ENCODE measurements around the gene ACSL3. TPM values are rescaled to one million over a fixed set of nuclear protein-coding genes. Genes with fewer than 3 reads are reported as not detected.
"Not testable (repeated sequence)": the region's sequence is repeated elsewhere in the genome, so short reads cannot be mapped to it uniquely, and the experiment has no call there.

Gene ACSL3
- total RNA-seq, 1 donor from 2014 or later, result 50.3 TPM

DNA sequence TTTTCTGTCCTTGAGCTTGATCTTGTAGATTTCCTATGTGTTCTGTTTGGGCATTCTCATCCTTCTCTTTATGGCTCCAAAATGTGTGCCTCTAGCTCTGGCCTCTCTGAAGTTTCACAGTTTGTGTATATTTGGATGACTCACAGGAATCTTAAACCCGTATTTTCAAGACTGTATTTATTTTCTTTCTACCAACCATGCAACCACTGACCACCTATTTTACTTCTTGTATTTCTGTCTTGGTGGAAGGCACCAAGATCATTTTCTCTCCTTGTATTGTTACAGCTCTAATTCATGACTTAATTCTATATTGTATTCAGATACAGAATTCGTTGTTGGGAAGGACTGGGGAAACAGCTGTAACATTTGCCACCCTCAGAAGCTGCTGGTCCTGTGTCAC is 39.5 kb downstream of the ACSL3 start:
- intact Hi-C loops (cut with DNase I), result loop anchor here (5.0 kb wide), 2 partner anchors 38 to 103 kb away; partner anchors contain the start of gene ACSL3
- ATAC-seq (no peak), DNase-seq (ENCODE audit: missing footprints) (no peak)

- DNase-seq (ENCODE audit: missing footprints) (no peak), ATAC-seq (no peak)
- intact Hi-C loops (cut with DNase I), result loop anchor here (1.0 to 5.0 kb wide), 3 partner anchors 40 to 194 kb away; partner anchors contain the start of gene ACSL3
Observed at GRCh38 chr2:222902660-222903059, 41.8 kb downstream of the ACSL3 start.

DNA sequence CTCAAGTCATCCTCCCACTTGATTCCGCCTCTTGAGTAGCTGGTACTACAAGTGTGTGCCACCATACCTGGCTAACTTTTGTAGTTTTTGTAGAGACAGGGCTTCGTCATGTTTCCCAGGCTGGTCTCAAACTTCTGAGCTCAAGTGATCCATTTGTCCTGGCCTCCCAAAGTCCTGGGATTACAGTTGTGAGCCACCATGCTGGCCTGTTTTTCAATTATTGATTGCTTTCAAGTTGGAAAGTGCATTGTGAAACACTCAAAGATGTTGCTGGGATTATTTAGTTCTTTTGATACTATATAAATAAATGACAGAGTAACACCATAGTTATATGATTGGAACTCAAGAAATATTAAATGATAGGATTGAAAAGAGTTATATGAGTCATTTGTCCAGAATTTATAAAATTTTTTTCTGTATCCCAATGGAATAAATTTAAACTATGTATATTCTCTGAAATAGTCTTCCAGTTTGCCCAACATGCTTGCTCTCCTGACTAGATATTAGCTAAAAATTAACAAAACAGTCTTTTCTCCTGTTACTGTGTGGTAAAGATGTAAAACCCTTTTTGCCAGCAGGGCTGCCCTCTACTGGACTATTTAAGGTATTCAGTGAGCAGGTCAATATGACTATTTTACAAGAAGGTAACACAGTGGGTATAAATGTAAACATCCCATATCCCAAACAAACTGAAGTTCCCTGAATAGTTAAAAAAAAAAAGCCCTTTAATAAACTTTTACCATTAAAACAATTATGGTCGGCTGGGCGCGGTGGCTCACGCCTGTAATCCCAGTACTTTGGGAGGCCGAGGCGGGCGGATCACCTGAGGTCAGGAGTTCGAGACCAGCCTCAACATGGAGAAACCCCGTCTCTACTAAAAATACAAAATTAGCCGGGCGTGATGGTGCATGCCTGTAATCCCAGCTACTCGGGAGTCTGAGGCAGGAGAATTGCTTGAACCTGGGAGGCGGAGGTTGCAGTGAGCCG is 42.7 kb downstream of the ACSL3 start:
- intact Hi-C loops (cut with DNase I), result loop anchor here (1.0 to 5.0 kb wide), 3 partner anchors 41 to 195 kb away; partner anchors contain the start of gene ACSL3
- ATAC-seq (peak; percentile 69), DNase-seq (ENCODE audit: missing footprints) (peak; percentile 62)

DNA sequence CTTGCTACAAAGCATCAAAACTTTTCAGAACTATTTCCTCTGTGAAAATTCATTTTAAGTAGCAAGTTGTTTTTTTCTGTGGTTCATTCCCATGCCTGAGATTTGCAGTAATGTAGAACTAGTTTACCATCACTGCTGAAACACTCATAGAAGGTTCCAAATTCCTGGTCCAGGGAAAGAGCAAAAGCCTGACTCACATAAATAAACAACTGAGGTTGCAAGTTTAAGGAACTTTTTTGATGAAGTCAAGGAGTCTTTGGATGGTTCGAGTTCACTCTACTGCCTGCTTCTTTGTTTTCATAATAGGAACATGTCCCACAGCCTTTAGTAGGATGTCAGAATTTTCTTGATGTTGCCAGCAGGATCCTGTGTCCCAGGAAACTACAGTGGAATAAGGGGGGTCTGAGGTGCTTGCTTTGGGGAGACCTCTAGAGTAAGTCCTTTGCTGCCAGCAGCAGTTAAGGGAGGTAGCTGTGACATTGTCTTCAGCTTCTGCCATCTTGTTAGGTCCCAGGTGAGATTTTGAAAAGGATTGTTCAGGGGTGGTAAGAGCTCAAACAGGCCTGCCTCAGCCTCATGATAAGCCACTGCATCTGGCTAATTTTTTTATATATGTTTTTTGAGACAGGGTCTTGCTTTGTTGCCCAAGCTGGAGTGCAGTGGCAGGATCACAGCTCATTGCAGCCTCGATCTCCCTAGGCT is 43.9 kb downstream of the ACSL3 start:
- intact Hi-C loops (cut with DNase I), result loop anchor here (5.0 kb wide), 2 partner anchors 42 to 107 kb away; partner anchors contain the start of gene ACSL3
- no peak for DNase-seq (ENCODE audit: missing footprints)
- no peak for ATAC-seq

DNA sequence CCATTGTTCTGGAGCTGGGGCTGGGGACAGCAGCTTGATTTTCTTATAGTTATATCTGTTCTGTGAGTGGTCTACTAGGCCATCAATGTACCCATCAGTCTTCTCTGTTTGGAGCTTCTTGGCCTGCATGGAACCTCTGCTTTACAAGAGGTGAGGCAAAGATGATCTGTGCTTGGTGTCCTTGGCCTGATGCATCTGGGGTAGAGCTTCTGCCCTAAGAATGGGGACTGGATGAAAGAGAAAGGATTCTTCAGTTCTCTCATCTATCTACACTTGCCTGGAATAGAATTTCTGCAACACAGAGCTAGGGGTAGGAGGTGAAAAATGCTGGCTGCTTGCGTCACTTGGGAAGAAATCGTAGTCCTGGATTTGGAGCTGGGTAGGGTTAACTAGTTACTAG is 46.2 kb downstream of the ACSL3 start:
- intact Hi-C loops (cut with DNase I), result no loop called here
- DNase-seq (ENCODE audit: missing footprints), result no peak
- no peak for ATAC-seq

DNA sequence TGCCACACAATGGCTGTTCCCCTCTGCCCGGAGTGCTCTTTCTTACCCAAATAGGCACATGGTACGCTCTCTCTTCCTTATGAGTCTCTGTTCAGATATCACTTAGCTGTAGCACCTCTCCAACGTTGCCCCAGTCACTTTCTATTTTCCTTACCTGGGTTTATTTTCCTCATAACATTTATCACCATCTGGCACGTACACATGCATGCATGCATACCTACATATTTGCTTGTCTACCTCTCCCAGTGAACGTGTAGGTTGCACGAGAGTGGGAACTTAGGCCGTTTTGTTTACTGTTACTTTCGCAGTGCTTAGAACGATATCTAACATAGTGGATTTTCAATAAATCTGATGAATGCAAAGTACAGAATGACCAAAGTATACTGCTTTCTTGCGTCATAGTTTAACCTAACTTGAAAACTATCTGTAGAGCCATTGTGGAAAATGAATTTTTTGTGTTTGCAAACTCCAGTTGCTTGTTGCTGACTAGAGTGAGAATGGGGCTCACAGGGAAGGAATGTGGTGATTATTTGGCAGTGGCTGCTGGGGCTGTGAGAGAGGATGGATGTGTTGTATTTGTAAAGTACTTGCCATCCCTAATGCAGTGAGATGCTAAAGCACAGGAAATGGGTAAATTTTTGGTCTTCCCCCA is 47.1 kb downstream of the ACSL3 start:
- DNase-seq (ENCODE audit: missing footprints) (no peak), ATAC-seq (no peak)
- intact Hi-C loops (cut with DNase I), result no loop called here

DNA sequence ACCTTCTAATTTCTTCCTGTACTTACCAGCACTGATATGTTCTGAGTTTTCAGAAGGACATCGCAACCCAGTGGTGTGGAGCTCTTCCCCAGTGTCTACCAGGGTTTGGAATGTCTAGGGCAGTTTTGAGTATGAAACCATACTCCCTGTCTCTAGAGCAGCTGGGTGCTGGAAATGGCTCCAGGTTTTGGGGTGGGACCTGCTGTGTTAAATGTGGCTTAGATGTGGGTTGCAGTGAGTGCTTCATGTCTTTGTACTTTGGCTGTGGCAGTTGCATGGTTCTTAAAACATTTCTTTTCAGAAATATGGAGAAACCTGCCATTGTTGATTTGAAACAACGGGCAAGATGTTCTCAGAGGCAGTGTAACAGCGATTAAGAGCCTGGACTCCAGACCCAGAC is 48.5 kb downstream of the ACSL3 start:
- no peak for ATAC-seq
- intact Hi-C loops (cut with DNase I), result no loop called here

GRCh38 chr2:222912117-222912516 is 51.3 kb downstream of the ACSL3 start:
- DNase-seq (ENCODE audit: missing footprints) (no peak), ATAC-seq (peak; percentile 72)
- intact Hi-C loops (cut with DNase I), result no loop called here

More for the DNA sequence above, 48.5 kb downstream of the ACSL3 start:
- no peak for DNase-seq (ENCODE audit: missing footprints)

DNA sequence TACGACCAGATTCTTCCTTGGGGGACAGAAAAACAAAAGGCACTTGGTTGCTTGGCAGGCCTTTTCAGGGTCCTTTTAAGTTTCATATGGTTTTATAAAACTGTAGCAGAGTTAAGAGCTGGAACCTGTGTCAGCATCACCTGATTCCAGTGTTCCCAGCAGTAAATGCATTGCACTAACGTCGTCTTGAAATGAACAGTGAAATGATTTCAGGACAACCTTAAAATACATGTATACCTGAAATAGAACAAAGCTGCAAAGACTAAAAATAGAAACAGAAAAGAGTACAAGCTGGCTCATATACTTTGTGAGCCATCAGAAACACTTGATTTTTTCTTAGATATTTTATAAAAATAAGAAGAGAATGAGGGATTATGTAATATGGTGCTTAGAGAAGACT is 51.9 kb downstream of the ACSL3 start:
- ATAC-seq (no peak), DNase-seq (ENCODE audit: missing footprints) (no peak)
- intact Hi-C loops (cut with DNase I), result no loop called here

- no peak for ATAC-seq
- DNase-seq (ENCODE audit: missing footprints), result no peak
- intact Hi-C loops (cut with DNase I), result no loop called here
Observed at GRCh38 chr2:222915092-222915957, 54.5 kb downstream of the ACSL3 start.

DNA sequence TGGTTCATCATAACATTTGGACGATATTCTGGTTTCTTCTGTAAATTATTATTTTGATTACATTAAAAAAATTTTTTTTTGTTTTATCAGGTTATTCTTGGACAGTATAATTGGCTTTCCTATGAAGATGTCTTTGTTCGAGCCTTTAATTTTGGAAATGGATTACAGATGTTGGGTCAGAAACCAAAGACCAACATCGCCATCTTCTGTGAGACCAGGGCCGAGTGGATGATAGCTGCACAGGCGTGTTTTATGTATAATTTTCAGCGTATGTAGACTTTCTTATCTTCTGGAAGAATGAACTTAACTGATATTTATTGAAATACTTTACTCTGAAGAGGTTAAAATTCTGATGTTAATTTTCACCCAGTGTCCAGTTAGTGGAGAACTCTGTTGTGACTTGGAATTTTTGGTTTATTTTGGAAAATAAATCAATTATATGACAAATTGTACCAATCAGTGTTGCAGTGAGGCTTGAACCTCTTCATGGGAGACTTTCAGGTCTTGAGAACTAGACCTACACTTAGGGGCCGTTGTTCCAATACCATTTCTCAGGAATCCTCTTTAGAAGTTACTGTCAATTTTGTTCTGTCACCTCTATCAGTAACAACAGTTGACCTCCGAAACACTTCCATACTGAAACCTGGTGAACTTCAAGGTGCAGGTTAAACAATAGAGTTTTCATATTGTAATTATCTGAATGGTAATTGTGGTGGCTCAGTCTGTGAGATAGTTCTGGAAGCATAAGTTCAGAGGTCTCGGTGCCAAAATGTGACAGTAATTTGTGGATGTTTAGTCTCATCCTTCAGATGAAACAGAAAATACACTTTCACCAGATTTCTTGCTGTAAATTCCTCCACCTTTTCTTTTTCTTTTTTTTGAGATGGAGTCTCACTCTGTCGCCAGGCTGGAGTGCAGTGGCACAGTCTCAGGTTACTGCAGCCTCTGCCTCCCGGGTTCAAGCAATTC is 55.7 kb downstream of the ACSL3 start:
- DNase-seq (ENCODE audit: missing footprints) (no peak), ATAC-seq (no peak)
- intact Hi-C loops (cut with DNase I), result no loop called here

DNA sequence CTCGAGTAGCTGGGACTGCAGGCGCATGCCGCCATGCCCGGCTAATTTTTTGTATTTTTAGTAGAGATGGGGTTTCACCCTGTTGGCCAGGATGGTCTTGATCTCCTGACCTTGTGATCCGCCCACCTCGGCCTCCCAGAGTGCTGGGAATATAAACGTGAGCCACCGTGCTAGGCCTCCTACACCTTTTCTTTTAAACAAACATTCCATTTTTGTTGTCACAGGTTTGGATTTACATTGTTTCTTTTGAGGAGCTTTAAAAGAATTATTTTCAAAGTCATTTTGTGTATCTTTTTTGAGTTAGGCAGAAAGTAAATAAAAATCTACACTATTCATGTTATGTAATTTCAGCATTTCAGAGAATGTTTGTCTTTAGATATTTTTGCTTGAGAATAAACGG is 56.4 kb downstream of the ACSL3 start:
- DNase-seq (ENCODE audit: missing footprints); intact Hi-C loops (cut with DNase I); ATAC-seq: not testable (repeated sequence)

GRCh38 chr2:222919841-222920526 is 59.1 kb downstream of the ACSL3 start:
- intact Hi-C loops (cut with DNase I), result no loop called here
- no peak for DNase-seq (ENCODE audit: missing footprints)
- ATAC-seq, result peak; percentile 16

GRCh38 chr2:222920657-222921186 is 59.9 kb downstream of the ACSL3 start:
- DNase-seq (ENCODE audit: missing footprints) (no peak), ATAC-seq (no peak)
- intact Hi-C loops (cut with DNase I), result no loop called here

DNA sequence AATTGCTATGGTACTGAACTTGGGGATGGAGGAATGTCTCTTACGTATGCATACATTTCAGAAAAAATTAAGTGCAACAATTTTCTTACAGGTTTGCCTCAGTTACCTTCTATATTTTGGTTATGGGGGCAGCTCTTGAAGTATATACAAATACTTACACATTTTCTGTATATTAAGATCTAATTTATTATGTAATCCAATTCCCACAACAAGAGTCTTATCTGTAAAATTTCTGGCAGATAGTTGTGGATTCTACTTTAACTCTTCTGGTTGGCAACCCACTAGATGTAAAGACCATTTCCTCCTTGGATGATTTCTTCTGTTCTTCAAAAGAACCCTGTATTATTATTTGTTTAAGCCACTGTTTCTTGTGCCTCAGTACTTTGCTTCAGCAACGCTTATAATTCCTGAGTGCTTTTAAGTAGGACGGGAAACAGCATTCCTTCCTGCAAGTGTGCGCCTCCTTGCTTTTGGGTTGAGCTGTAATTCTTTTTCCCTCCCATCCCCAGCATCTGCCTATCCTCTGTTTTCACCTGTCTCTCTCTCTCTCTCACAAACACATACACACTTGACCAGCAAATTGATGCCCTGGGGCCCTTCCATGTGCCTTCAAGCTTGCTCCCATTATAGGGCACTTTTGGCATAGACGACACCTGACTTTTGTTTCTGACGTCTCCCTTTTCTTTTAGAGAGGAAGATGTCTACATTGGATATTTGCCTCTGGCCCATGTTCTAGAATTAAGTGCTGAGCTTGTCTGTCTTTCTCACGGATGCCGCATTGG is 61.4 kb downstream of the ACSL3 start:
- intact Hi-C loops (cut with DNase I), result no loop called here
- DNase-seq (ENCODE audit: missing footprints) (no peak), ATAC-seq (no peak)

DNA sequence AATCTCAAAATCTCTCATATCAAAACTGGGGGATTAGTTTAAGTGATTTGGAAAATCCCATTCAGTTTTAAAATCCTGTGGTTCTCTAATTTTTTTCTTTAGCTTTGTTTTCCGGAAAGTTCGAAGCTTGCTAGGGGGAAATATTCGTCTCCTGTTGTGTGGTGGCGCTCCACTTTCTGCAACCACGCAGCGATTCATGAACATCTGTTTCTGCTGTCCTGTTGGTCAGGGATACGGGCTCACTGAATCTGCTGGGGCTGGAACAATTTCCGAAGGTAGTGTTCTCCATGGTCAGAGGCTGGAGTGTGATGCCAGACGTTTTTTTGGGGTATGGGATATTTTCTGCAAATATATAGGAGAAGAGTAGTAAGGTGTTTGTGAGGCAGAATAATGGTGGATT is 66.1 kb downstream of the ACSL3 start:
- ATAC-seq (no peak), DNase-seq (ENCODE audit: missing footprints) (no peak)
- intact Hi-C loops (cut with DNase I), result no loop called here
